Endothelial cell of umbilical vein (primary cell): ENCODE results near the gene ETV6. TPM values are rescaled to one million over a fixed set of nuclear protein-coding genes. Genes with fewer than 3 reads are reported as not detected.

Experiments
- BruUV-seq: library from RNA; stranded (reverse); fragments of 400-500 nt; replicated peaks from 2 replicates; lab custom pipeline; 2021; lab: Mats Ljungman, UMichigan
- CTCF ChIA-PET: fragments of 300-600, 350-600 bp; sonication (Branson Sonifier 250); formaldehyde crosslinking; loops from one replicate; lab custom pipeline; 2021; ENCODE audit warnings: antibody characterized with exemption, inconsistent platforms; lab: Charles Lee
- POLR2A ChIA-PET: fragments of 300-600, 350-600 bp; sonication (Branson Sonifier 250); formaldehyde crosslinking; loops from one replicate; lab custom pipeline; 2021; ENCODE audit warnings: antibody characterized with exemption, inconsistent platforms; lab: Charles Lee
- DNase-seq: peaks from one replicate; pipeline ENCODE4 v3.0.0-alpha.2; 2011; ENCODE audit warnings: low read depth, low spot score
- FAIRE-seq: peaks from 2 replicates; lab custom pipeline; 2011; peaks lifted over from hg19 to GRCh38; lab: Jason Lieb, UNC
- H2AFZ ChIP-seq: 2 replicates; pipeline ENCODE4 v1.6.0; 2012; ENCODE audit warnings: low read depth, low read length, control low read depth, inconsistent platforms
- H3K27ac ChIP-seq: 2 replicates; pipeline ENCODE4 v1.5.1; 2011; ENCODE audit warnings: low read depth, mild to moderate bottlenecking, control low read depth, low read length, moderate library complexity; ENCODE audit not compliant: insufficient read depth
- H3K27me3 ChIP-seq, 2 experiments: 2 replicates each; pipeline versions ENCODE4 v1.6.0 to v1.6.1; 2011; ENCODE audit warnings: low read length in 2 of 2, mixed read lengths in 1 of 2; ENCODE audit not compliant: control insufficient read depth in 2 of 2, insufficient read depth in 2 of 2
- H3K36me3 ChIP-seq, 2 experiments: 2 replicates in 1 of 2; 3 replicates in 1 of 2; pipeline ENCODE4 v1.5.1; 2011; ENCODE audit warnings: low read length in 2 of 2, mild to moderate bottlenecking in 1 of 2, moderate library complexity in 1 of 2; ENCODE audit not compliant: control insufficient read depth in 2 of 2, insufficient read depth in 2 of 2; ENCODE audit errors: extremely low read depth in 1 of 2
- H3K4me1 ChIP-seq: 3 replicates; pipeline ENCODE4 v1.5.1; 2011; ENCODE audit warnings: mild to moderate bottlenecking, low read length; ENCODE audit not compliant: control insufficient read depth, insufficient read depth; ENCODE audit errors: extremely low read depth
- H3K4me2 ChIP-seq: 2 replicates; pipeline ENCODE4 v1.6.1; 2011; ENCODE audit warnings: low read length, control low read depth, mixed read lengths; ENCODE audit not compliant: insufficient read depth
- H3K4me3 ChIP-seq, 3 experiments: fragments of 200-600 bp in 1 of 3; sonication (generic), shearing (Covaris generic) in 1 of 3; replicated peaks in 1 of 3; 2 replicates each; pipeline ENCODE4 v1.5.1; 2011 to 2016; ENCODE audit warnings: control low read depth in 3 of 3, low read length in 3 of 3, mild to moderate bottlenecking in 2 of 3, inconsistent platforms in 1 of 3, low read depth in 1 of 3, moderate library complexity in 1 of 3; ENCODE audit not compliant: insufficient read depth in 1 of 3
- H3K79me2 ChIP-seq: 2 replicates; pipeline ENCODE4 v1.6.0; 2012; ENCODE audit warnings: low read length, inconsistent platforms; ENCODE audit not compliant: control insufficient read depth, insufficient read depth
- H3K9ac ChIP-seq: replicated peaks from 2 replicates; pipeline ENCODE3; 2011; ENCODE audit warnings: low read length, control low read depth; ENCODE audit not compliant: insufficient read depth; ENCODE audit errors: extremely low read depth
- H3K9me1 ChIP-seq: replicated peaks from 3 replicates; pipeline ENCODE4 v1.6.0; 2011; ENCODE audit warnings: mild to moderate bottlenecking, low read length; ENCODE audit not compliant: control insufficient read depth, insufficient read depth; ENCODE audit errors: extremely low read depth
- H3K9me3 ChIP-seq: replicated peaks from 2 replicates; pipeline ENCODE4 v1.5.1; 2012; ENCODE audit warnings: low read length, inconsistent platforms; ENCODE audit not compliant: control insufficient read depth, insufficient read depth
- H4K20me1 ChIP-seq: replicated peaks from 2 replicates; pipeline ENCODE3; 2011; ENCODE audit warnings: mild to moderate bottlenecking, low read length; ENCODE audit not compliant: control insufficient read depth, insufficient read depth; ENCODE audit errors: extremely low read depth
- GATA2 ChIP-seq: IDR thresholded peaks from 2 replicates; pipeline ENCODE4 v1.7.0; 2011; ENCODE audit warnings: low read depth, mild to moderate bottlenecking, moderate library complexity, mixed read lengths, low read length; ENCODE audit not compliant: insufficient read length, insufficient read depth
- POLR2A ChIP-seq: IDR thresholded peaks from 2 replicates; pipeline ENCODE4 v1.6.1; 2012; ENCODE audit warnings: low read depth, mild to moderate bottlenecking, control low read depth, low read length
- dilution Hi-C: fragments of 300-500 bp; cut with MboI; formaldehyde crosslinking; loops from one replicate; pipeline ENCODE4 v1.15.0; 2019; ENCODE audit warnings: low sequenced_read_pairs; ENCODE audit not compliant: extremely low pct_ligation_motif_present
- intact Hi-C: fragments of 100-400 bp; cut with micrococcal nuclease; formaldehyde crosslinking; loops from one replicate; pipeline ENCODE4 v1.10.0; 2022
- polyA plus RNA-seq, 4 experiments: library from polyadenylated mRNA; depleted of rRNA in 3 of 4; stranded (reverse) in 3 of 4; unstranded in 1 of 4; fragments of >200 nt; gene quantifications; 2 replicates each; pipeline versions ENCODE4 v1.2.1 to v1.2.3, GENCODE V29; 2011 to 2012; ENCODE audit warnings: missing spikeins in 1 of 4
- total RNA-seq: library from RNA; stranded (reverse); gene quantifications from 2 replicates; pipeline ENCODE4 v1.2.3, GENCODE V29; 2021

Gene ETV6
- total and polyA plus RNA-seq, 2 donors (not counting 3 experiments of a cell fraction or from before 2014, with no cell fraction given): 15.9 to 57.1 TPM

DNA sequence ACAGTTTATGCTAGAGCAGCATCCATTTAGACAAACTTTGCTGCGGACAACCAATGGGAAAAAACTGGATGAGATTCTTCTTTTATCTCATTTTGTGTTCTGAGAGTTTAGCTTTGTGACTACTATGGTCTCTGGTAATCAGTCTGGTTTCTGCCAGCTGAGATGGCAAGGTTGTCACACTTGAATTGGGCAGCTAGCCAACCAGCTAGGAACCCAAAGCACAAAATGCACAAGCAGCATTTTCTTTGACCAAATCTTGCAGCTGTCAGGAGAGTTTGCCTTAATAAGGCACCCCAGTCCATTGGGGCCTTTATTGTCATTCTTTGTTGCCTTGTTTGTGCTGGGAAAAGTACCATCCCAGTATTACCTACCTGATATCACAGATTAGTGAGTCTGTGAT lies 34.0 kb upstream of the ETV6 start:
- no peak for TF ChIP-seq GATA2
- intact Hi-C loops (no loop called here), dilution Hi-C loops (no loop called here)
- Histone ChIP-seq H3K9me3 (no peaks in the 10 kb centered on the region), H3K4me2 (no peak overlapping the region), H4K20me1 (no peaks in the 10 kb centered on the region), H2AFZ (no peak overlapping the region), H3K9ac (no peak overlapping the region), H3K79me2 (no peaks in the 10 kb centered on the region), H3K27me3 (no peaks in the 10 kb centered on the region), H3K9me1 (no peaks in the 10 kb centered on the region), H3K27ac (no peak overlapping the region), H3K4me3 (no peak overlapping the region), H3K4me1 (no peaks in the 10 kb centered on the region), H3K36me3 (no peaks in the 10 kb centered on the region)
- POLR2A ChIA-PET: no interaction called here
- no peak for DNase-seq
- FAIRE-seq: no peak
- CTCF ChIA-PET: interaction anchor here (1.0 to 1.3 kb wide), 2 partner anchors 36 to 418 kb away, joined by 3 to 4 read pairs; no protein-coding TSS in a partner anchor
- no TSS peak for BruUV-seq

DNA sequence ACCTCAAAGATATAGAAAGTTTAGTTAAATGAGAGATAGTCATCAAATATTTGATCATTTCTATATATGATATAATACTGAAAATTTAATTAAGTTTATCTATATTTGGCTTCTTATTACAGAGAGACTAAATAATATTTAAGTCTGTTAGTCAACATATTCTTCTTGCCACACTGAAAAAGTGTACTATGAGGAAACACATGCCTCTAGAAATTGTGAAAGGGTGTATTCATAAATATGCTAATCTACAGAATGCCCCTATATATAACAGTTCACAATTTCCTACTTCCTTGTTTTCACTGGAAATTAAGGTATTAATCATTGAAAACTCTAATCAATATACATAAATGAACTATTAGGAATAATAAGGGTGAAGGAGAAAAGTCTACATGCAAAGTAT lies 31.4 kb upstream of the ETV6 start:
- Histone ChIP-seq H3K79me2 (no peaks in the 10 kb centered on the region), H3K9ac (no peak overlapping the region), H3K4me3 (no peak overlapping the region), H3K27ac (no peak overlapping the region), H3K9me3 (no peaks in the 10 kb centered on the region), H3K27me3 (no peaks in the 10 kb centered on the region), H3K9me1 (no peaks in the 10 kb centered on the region), H3K4me1 (no peaks in the 10 kb centered on the region), H4K20me1 (no peaks in the 10 kb centered on the region), H2AFZ (no peak overlapping the region), H3K4me2 (no peak overlapping the region), H3K36me3 (no peaks in the 10 kb centered on the region)
- CTCF ChIA-PET: interaction anchor here (1.2 to 1.5 kb wide), 2 partner anchors 8 to 415 kb away, joined by 3 to 7 read pairs; no protein-coding TSS in a partner anchor
- POLR2A ChIA-PET: no interaction called here
- dilution Hi-C loops (no loop called here), intact Hi-C loops (no loop called here)
- no peak for TF ChIP-seq POLR2A
- no TSS peak for BruUV-seq
- no peak for DNase-seq
- FAIRE-seq: no peak
